SW 1271 (cell line): ENCODE results near the gene PDE11A.

ENCODE experiments used
- DNase-seq, 2 experiments: peaks; one replicate each; lab custom pipeline; 2025; lab: John Stamatoyannopoulos, UW

The PDE11A gene

DNA sequence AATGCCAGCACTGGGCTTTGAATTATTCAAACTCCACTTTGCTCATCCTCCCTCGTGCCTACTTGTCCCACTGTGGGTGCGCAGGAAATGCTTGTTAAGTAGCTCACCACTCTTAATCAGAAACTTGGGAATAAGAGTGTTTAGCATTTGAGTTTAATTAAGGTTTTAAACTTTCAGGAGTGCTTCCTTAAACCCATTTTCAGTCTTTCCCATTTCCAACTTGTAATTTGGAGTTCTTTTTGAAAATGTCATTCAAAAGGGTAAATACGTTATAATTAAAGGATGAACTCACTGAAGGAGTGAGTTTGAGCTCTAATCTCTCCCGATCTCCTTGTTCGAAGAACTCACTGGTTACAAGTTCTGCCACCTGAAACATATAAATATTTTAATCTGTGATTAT is 403.4 kb downstream of the PDE11A start:
- DNase-seq: no peak

DNA sequence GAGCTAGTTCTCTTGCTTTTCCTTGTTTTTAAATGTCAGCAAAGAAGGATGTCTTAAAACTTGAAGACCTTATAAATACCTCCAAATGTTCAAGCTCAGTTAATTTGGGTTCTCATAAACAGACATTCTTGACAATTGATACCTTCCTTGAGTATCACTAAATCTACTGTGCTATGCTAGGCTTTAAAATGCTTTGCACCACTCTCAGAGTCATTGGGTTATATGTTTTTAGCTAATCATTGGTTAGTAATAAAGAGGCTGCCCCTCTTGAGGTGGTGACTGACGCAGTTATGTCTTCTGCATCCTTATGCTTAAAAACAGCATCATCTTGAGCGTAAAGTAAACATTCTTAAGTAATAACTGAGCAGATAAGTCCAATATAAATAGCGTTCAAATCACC is 404.0 kb downstream of the PDE11A start:
- no peak for DNase-seq

DNA sequence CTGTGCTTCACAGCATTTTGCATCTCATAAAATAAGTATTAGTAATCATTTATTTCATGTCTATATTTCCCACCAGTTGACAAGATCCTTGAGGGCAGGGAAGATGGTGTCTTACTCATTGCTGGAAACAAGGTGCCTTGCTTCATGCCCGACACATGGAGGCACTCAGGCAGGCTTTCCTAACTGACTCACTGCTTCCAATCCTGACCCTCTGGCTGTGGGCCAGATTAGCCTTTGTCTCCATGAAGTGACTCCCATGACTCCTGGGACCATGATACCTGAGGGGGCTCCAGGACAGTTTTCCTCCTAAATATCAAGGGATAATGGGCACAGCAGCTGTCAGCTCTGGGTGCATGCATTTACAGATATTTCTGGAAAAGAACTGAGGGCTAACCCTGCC is 405.0 kb downstream of the PDE11A start:
- no peak for DNase-seq

DNA sequence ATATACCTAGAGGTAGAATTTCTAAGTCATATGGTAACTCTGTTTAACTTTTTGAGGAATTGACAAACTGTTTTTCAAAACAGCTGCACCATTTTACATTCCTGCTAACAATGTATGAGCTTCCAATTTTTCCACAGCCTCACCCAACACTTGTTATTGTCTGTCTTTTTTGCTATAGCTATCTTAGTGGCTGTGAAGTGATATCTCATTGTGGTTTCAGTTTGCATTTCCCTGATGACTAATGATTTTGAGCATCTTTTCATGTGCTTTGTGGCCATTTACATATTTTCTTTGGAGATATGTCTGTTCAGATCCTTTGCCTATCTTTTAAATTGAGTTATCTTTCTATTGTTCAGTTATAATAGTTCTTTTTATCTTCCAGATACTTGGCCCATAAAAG is 406.2 kb downstream of the PDE11A start:
- DNase-seq: no peak

DNA sequence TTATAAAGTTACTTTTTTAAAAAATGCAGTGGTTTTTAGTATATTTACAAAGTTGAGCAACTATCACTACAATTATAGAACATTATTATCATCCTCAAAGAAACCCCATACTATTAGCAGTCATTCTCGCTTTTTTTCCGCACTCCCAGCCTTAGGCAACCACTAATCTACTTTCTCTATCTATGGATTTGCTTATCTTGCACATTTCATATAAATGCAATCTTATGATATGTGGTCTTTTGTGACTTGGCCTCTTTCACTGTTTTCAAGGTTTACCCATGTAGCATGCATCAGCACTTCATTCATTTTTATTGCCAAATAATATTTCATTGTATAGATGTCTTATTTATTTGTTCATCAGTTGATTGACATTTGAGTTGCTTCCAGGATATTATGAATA is 406.6 kb downstream of the PDE11A start:
- DNase-seq: no peak

DNA sequence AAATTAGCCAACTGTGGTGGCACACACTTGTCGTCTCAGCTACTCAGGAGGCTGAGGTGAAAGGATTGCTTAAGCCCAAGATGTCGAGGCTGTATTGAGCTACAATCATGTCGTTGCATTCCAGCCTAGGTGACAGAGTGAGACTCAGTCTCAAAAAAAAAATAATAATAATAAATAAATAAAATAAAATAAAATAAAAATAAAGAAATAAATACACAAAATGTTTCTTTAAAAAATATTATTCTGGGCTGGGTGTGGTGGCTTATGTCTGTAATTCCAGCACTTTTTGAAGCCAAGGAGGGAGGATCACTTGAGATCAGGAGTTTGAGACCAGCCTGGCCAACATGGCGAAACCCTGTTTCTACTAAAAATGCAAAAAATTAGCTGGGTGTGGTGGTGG is 407.2 kb downstream of the PDE11A start:
- DNase-seq: no peak

DNA sequence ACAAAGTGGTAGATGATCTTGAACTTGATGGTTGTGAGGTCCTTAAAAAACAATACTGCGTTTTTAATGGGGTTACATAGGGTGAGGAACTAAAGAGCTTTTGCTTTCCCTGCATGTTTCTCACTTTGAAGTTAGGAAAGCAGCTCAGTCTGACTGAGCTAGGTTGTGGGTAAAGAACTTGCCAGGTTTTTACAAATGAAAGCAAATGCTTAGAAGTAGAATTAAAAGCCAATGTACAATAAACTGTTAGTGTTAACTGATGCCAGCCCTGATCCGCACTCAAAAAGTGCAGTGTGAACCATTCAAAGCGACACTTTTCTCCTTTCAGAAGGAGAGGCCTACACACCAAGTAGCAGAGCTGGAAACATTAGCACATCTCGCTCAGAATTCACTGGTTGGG is 409.7 kb downstream of the PDE11A start:
- DNase-seq: no peak

DNA sequence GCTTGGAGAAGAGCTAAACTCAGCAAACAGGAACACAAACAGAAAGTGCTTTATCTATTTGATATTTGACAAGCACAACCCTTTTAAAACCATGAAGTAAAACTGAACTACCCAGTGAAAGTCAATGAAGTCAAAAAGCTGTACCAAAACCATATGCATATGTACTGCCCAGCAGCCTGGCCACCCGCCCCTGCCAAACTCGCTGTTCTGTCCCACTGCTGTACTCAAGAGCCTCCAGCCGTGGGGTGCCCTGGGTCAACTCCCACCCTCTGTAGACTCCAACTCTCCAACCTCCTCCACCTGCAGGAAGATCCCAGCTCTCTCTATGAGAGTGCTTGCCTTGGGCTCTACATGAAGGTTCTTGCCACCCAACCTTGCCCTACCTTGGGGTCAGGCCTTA is 411.8 kb downstream of the PDE11A start:
- DNase-seq: no peak

DNA sequence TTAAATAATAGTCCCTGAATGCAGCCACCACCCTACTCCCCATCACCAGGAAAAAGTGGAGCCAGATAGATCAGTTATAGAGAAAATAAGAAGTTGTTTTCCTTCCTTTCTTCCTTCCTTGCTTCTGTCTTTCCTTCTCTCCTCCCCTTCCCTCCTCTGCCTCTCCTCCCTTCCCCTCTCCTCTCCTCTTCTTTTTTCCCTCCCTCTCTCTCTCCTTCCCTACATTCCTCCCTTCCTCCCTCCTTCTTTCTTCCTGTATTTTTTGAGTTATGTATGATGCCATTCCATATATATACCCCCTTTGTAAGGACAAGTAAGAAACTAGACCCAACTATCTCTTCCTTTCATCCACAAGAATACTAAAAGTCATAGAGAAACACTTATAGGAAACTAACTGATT is 414.3 kb downstream of the PDE11A start:
- DNase-seq: no peak

DNA sequence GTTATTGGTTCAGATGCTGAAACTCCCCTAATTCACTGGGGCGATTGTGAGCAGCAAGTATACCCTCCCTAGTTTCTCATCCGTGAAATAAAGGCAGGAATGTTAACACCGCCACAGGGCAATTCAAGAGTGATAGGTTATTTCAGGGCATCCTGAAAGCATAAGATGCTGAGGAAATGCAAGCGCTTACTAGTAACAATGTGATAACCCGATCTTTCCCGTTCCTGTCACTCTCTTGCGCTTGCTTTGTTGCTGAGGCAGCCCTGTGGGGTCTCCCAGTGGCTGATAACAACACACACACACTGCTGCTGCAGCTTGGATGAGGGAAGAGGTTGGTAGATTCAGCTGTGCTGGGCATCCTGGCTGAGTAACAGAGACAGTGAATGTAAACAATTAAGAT is 420.7 kb downstream of the PDE11A start:
- DNase-seq: no peak

DNA sequence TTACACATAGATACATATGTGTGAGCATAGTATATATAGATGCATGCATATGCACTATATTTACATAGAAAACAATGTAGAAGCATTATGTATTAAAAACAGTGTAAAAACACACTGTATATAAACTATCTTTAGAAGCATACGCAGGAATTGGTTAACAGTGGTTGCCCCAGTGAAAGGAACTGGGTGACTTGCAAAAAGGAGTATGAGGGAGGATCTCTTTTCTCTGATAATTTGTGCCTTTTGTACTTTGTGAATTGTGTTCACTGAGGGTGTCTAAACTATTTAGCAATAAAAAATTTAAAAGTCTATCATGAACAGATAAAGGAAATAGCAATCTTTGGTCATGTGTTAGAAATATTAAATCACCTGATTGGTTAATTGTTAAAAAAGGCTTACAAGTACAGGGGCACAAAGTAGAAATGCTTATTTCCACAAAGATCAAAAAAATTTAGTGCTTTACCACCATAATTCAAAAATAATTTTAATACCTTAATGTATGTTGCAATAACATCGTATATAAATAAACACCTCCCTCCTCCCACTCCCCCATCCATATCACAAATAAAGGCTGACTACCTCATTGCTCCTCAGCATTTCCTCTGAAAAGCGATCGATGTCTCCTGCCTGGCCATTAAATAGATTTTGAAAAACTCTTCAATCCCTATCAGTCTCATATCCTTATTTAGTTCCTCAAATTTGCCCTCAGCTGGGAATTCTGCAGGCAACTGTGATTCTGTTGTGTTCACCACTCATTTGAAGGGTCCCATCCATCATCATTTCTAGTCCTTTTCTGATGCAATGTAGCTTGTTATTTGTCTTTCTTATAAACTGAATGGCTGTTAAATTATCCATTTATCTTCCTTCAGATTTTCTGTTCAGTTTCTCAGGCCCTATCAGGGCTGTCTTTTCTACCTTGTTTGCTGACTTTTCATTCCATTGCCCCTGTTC is 422.7 kb downstream of the PDE11A start:
- DNase-seq: no peak

DNA sequence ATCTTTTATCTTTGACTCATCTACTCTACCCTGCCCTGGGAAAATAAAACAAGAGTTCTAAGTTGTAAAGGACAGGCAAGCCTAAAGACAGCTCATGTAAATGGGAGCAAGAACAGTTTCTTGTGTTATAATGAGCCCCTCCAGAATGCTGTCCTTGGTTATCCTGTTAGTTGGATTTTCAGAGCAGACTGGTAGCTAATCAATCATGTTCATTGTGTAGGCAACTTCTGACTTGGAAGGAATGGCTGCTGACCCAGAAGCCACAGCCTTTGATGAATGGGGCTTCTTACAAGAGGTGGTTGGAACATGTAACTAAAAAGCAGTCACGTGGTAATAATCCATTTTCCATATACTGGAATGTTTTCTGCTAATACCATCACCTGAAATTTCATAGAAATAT is 425.8 kb downstream of the PDE11A start:
- DNase-seq: no peak

DNA sequence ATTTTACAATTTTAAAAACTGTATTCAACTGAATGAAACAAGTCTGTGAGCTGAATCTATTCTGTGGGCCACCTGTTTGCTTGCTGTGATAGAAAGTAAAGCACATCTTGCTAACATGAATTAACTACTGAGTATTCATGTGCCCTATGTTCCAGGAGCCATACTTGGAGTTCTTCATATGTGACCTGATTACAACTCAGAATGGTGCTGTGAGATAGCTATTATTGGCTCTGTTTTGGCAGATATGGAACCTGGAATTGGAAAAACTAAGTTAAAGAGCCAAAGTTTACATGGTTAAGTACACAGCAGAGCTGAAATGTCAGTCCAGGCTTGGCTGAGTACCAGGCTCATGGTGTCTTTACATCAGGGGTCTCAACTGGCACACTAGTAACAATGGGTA is 426.3 kb downstream of the PDE11A start:
- no peak for DNase-seq

DNA sequence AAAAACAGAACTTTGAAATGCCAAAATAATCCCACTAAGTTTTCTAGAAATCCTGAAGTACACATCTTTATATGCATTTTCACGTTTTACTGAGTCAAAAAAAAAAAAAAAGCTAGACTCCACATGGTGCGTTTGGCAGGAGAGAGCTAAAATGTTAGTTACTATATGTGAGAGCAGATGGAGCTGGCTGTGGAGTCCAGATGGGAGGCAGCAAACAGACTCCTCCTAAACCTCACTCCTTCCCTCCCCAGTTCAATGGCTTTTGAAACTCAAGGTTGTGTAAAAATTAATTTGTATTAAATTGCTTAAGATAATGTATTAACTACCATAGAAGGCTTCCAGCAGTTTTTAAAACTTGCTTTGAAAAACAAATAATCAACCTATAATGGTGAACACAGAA is 431.2 kb downstream of the PDE11A start:
- DNase-seq: no peak

DNA sequence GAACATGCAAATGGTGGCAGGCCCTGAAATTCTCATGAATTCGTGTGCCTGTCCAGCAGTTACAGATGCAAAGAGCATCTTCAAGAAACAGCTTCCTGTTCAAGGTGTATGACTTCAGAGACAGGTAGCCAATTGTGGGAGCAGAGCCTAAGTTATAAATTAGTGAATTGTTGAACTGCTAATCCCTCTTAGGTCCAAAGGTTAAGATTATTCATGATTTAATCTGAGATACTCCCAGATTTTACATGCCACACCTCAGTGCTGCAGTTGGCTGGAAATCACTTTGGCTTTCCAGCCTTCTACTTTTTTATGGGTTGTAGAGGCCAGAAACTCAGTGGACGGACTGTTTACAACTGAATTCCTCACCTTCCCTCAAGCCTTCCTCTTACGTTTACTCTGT is 432.2 kb downstream of the PDE11A start:
- no peak for DNase-seq

DNA sequence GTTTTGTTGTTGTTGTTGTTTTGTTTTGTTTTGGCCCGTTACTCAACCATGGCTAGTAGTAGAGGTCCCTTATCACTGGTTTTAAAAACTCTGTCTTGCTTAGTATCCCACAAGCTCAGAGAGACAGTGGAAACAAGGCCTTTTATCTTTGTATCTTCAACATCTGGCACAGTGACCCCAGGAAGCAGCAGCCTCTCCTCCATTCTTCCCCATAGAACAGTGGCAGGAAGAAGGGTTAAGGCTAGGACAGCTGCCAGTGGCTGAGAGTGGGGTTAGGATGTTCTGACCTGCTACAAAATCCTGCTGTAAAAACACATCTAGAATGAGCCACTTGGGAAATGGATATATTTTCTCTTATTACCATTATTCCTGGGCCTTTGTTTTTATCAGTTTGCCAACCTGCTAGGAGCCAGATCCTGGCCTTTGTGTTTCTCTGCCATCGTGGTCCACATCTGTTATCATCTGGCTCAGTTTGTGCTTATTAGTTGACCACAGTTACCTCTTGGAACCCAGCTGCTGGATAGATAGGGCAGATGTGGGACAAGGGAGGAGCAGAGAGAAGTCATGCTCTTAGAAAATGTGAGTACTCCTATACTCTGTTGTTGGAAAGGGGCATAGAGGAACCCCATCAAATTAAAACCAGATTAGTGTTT is 433.2 kb downstream of the PDE11A start:
- DNase-seq: no peak

DNA sequence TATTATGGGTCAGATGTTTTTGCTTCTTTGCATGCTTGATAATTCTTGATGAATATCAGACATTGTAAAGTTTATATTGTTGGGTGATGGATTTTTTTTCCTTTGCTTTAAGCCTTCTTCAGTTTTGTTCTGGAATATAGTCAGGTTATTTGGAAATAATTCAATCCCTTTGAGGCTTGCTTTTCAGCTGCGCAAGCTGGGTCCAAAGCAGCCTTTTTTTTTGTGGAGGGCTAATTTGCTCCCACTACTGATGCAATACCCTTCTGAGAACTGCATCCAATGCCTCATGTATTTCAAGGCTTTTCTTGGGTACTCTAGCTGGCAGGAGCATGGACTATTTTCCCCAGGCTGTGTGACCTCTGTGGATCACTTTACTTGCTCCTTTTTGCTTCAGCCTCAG is 434.1 kb downstream of the PDE11A start:
- no peak for DNase-seq

DNA sequence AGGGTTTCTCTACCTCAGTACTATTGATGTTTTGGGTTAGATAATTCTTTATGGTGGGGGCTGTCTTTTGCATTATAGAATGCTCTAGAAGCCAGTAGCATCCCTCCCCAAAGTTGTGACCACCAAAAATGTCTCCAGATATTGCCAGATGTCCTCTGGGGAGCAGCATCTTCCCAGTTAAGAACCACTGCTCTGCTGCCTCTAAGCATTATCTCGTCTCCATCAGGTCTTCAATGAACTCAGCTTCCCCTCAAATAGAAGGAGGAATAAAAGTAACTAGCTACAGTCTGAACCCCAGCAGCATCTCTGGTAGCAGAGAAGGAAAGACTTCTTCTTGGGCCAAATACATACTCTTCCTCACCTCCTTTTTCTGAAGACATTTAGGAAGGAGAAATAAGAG is 435.9 kb downstream of the PDE11A start:
- DNase-seq: no peak

DNA sequence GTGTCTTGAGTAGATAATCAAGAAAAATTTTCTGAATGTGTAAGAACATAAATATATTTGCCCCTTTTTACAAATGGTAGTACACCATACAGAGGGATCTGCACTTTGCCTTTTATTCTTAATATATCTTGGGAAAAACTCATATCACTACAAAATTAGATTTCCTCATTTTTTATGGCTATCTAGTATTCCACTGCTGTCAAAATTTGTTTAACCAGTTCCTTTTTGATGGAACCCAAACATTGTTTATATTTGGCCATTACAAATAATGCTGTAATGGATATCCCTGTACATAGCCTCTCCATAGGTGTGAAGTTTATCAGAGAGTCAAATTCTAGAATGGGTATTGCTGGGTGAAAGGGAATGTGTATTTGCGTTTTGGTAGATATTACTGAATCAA is 436.9 kb downstream of the PDE11A start:
- no peak for DNase-seq

DNA sequence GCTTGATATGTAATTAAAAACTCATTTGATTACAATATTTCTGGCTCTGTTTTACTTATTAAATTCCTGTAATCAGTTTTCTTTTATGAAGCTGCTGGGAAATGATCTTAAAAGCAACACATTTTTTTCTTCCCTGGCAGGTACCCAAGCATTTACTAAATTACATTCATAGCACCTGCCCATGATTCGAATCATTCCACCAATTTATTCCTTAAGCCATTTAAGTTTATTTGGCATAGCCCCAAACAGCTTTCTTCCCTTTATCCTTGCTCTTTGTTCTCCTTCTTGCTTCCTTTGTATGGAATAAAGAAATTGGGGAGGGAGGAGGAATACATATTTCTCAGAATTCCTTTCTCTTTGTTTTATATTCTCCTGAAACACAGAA is 438.7 kb downstream of the PDE11A start:
- DNase-seq: no peak

DNA sequence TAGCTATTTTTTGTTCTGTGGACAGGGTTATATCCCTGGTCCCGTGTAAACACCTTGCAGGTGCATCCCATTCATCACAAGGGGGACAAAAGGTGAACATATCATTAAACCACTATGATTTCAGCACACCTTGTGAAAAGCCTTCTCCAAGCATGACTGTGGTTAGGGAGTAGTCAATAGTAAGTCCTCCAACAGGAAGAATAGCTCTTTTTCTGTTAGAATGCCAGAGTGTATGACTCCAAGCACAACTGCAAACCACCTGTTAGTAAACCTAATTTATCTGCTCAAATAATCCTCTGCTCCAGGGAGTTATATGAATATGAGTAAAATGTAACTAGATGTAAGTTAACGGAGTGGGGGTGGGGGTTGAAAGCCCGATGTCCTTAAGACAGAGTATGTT is 439.5 kb downstream of the PDE11A start:
- no peak for DNase-seq

DNA sequence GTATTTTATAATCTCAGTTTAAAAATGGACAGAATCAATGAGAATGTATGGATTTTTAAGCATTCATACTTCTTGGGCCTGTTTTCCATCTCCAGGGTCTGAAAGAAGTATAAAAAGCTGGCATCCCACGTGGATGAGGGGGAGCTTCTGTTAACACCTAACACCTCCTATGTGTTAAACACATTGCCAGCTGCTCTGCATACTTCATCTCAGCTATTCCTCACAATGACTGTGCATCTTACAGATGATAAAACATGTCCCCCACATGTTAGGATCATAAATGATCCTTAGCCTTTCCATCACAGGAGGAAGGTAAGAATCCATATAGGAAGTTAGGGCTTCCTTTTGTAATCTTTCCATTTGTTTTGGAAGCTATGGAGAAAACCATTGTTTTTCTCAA is 440.9 kb downstream of the PDE11A start:
- no peak for DNase-seq

DNA sequence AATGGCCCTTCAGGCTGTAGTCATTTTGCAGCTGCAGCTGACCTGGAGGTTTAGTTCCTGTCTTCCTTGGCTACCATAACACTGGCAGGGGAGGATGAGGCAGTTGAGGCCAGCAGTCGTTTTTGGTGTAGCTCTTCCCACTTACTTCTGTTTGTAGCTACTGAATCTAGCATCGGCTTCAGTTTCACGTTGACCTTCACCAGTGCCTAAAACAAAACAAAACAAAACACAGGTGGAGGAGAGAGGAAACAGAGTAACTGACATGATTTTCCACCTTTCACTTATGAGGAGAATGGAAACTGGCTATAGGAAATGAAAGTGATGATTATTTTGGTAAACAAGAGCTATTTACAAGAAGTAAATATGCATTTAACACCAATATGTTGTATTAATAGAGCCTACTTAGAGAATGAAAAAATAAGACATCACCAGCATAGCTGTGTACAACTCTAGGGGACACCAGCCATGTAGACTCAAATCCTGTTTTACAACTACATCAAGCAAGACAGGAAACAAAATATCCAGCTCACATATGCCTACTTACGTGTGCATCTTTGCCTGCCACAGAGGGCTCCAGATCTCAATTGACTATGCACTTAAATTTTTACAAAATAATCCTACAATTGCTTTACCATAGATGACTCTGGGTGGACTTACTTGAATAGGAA is 443.1 kb downstream of the PDE11A start:
- no peak for DNase-seq
